AG04449 (cell line): Measurements from ENCODE around the gene GPX1.
"Not testable (repeated sequence)": the region's sequence is repeated elsewhere in the genome, so short reads cannot be mapped to it uniquely, and the experiment has no call there.

Experiments
- CTCF ChIA-PET: fragments of 350-600 bp; formaldehyde crosslinking; extraction: SDS; loops from one replicate; lab custom pipeline; 2021; ENCODE audit warnings: antibody characterized with exemption; lab: Yijun Ruan, JAX
- POLR2A ChIA-PET: fragments of 400-600, 350-600 bp; formaldehyde crosslinking; extraction: SDS; loops from one replicate; lab custom pipeline; 2020; ENCODE audit warnings: antibody characterized with exemption, inconsistent platforms; lab: Yijun Ruan, JAX
- DNase-seq: peaks from one replicate; pipeline ENCODE4 v3.0.0-alpha.2; 2010; ENCODE audit warnings: low read depth, low spot score
- H3K4me3 ChIP-seq: 2 replicates; pipeline ENCODE4 v1.5.1; 2011; ENCODE audit warnings: low read depth, mild to moderate bottlenecking, control low read depth, low read length
- TF ChIP-seq, protein P1 (sequence below): IDR thresholded peaks from one replicate; pipeline ENCODE4 v1.5.1; 2011; ENCODE audit warnings: mild to moderate bottlenecking, moderate library complexity, low read length, control low read depth, inconsistent platforms; ENCODE audit not compliant: insufficient read depth; ENCODE audit errors: missing control alignments

GPX1 gene

GRCh38 chr3:49358217-49358883 lies at the start of gene GPX1:
GPX1 (minus strand) TSS chr3:49358353; CDS start chr3:49358278, 75 bp downstream.
- TF ChIP-seq, protein P1, sequence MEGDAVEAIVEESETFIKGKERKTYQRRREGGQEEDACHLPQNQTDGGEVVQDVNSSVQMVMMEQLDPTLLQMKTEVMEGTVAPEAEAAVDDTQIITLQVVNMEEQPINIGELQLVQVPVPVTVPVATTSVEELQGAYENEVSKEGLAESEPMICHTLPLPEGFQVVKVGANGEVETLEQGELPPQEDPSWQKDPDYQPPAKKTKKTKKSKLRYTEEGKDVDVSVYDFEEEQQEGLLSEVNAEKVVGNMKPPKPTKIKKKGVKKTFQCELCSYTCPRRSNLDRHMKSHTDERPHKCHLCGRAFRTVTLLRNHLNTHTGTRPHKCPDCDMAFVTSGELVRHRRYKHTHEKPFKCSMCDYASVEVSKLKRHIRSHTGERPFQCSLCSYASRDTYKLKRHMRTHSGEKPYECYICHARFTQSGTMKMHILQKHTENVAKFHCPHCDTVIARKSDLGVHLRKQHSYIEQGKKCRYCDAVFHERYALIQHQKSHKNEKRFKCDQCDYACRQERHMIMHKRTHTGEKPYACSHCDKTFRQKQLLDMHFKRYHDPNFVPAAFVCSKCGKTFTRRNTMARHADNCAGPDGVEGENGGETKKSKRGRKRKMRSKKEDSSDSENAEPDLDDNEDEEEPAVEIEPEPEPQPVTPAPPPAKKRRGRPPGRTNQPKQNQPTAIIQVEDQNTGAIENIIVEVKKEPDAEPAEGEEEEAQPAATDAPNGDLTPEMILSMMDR = no peak
- ChIA-PET POLR2A (interaction anchor here (0.6 to 2.4 kb wide), 7 partner anchors 11 to 111 kb away, joined by 3 to 10 read pairs (median 5); partner anchors contain the start of genes DAG1, RHOA, TCTA and USP4), CTCF (interaction anchor here (1.2 to 2.5 kb wide), 3 partner anchors 16 to 53 kb away, joined by 3 to 10 read pairs (median 3); partner anchors contain the start of gene USP4)
- H3K4me3 ChIP-seq = peak within 1 kb of the TSS; percentile 71
- peak; percentile 64 for DNase-seq

DNA sequence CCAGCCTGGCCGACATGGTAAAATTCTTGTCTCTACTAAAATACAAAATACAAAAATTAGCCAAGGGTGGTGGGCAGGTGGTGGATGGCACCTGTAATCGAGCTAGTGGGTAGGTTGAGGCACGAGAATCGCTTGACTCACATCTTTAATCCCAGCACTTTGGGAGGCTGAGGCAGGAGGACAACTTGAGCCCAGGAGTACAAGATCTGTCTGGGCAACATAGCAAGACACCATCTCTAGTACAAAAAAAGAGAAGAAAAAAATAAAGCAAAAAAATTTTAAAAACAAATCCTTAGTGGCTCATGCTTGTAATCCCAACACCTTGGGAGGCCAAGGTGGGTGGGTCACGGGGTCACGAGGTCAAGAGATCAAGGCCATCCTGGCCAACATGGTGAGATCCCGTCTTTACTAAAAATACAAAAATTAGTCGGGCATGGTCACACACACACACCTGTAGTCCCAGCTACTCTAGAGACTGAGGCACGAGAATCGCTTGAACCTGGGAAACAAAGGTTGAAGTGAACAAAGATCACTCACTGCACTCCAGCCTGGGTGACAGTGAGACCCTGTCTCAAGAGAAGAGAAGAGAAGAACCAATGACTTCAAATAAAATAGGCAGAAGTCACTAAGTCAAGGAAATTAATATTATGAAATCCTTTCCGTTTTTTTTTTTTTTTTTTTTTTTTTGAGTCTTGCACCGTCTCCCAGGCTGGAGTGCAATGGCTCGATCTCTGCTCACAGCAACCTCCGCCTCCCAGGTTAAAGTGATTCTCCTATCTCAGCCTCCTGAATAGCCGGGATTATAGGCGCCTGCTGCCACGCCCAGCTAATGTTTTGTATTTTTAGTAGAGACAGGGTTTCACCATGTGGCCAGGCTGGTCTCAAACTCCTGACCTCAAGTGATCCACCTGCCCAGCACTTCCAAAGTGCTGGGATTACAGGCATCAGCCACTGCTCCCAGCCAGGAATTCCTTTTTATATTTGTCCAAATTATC lies 48.7 kb upstream of the GPX1 start:
- H3K4me3 ChIP-seq = no peak overlapping the region
- DNase-seq = no peak
- ChIA-PET CTCF (no interaction called here), POLR2A (interaction anchor here (0.7 kb wide), 1 partner anchor 24 kb away, joined by 3 read pairs; no protein-coding TSS in a partner anchor)
- TF ChIP-seq, protein P1 = no peak

DNA sequence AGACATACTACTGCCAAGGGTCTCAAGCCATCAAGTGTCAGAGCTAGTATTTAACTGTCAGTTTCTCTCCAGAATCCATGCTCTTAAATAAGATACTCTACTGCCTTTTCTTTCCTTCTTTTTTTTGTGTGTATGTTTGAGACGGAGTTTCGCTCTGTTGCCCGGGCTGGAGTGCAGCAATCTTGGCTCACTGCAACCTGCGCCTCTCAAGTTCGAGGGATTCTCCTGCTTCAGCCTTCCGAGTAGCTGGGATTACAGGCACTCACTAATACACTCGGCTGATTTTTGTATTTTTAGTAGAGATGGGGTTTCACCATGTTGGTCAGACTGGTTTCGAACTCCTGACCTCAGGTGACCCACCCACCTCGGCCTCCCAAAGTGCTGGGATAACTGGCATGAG lies 47.4 kb upstream of the GPX1 start:
- POLR2A ChIA-PET = not testable (repeated sequence)

DNA sequence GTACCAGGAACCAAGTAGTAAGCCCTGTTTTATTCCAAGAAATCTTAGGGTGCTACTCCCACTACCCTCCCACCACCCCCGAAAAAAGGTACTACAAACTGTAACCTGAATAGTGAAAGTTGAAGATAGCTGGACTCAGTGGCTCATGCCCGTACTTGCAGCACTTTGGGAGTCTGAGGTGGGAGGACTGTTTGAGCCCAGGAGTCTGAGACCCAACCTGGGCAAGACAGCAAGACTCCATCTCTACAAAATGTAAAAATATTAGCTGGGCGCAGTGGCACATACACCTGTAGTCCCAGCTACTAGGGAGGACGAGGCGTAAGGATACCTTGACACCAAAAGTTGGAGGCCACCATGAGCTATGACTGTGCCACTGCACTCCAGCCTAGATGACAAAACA lies 45.7 kb upstream of the GPX1 start:
- TF ChIP-seq, protein P1 = no peak
- H3K4me3 ChIP-seq = no peak overlapping the region
- ChIA-PET POLR2A (interaction anchor here (1.0 kb wide), 1 partner anchor 263 kb away, joined by 3 read pairs; no protein-coding TSS in a partner anchor), CTCF (no interaction called here)
- DNase-seq = no peak

More for the DNA sequence above, 47.4 kb upstream of the GPX1 start:
- DNase-seq, H3K4me3 ChIP-seq, CTCF ChIA-PET: not testable (repeated sequence)

GRCh38 chr3:49401766-49402165 lies 43.6 kb upstream of the GPX1 start:
- no peak for DNase-seq
- ChIA-PET POLR2A (no interaction called here), CTCF (interaction anchor here (0.8 to 1.0 kb wide), 2 partner anchors 16 to 58 kb away, joined by 3 read pairs; no protein-coding TSS in a partner anchor)
- no peak overlapping the region for H3K4me3 ChIP-seq
- TF ChIP-seq, protein P1 = no peak

GRCh38 chr3:49399461-49399860 lies 41.3 kb upstream of the GPX1 start:
- CTCF ChIA-PET = no interaction called here
- H3K4me3 ChIP-seq = no peak overlapping the region
- TF ChIP-seq, protein P1 = no peak
- POLR2A ChIA-PET = interaction anchor here (1.2 kb wide), 1 partner anchor 12 kb away, joined by 3 read pairs; the partner anchor contains the start of genes RHOA and TCTA
- no peak for DNase-seq
